SK-N-SH treated with all-trans-retinoic acid at 6 μM for 48 hours (cell line): Measurements from ENCODE around the gene THAP2.
A peak's percentile ranks its signal among the peaks of the same experiment; 100 is the strongest.

Experiments
- ATAC-seq: fragments of 200-7000 bp; cut with Tn5 transposase; 3 replicates; pipeline ENCODE4 v1.9.1; 2020; ENCODE audit warnings: mild to moderate bottlenecking, moderate library complexity
- BACH2 ChIP-seq: fragments of 250-450 bp; sonication (Bioruptor Pico); IDR thresholded peaks from 2 replicates; pipeline ENCODE4 v1.9.0; 2021; ENCODE audit warnings: mild to moderate bottlenecking, borderline replicate concordance
- CSDC2 ChIP-seq: fragments of 250-450 bp; sonication (Bioruptor Pico); IDR thresholded peaks from 2 replicates; pipeline ENCODE4 v1.5.0; 2020; ENCODE audit warnings: mild to moderate bottlenecking, moderate library complexity
- ESRRG ChIP-seq: fragments of 250-450 bp; sonication (Bioruptor Pico); IDR thresholded peaks from 2 replicates; pipeline ENCODE4 v1.6.1; 2021; ENCODE audit warnings: mild to moderate bottlenecking
- GLIS3 ChIP-seq: fragments of 250-450 bp; sonication (Bioruptor Pico); IDR thresholded peaks from 2 replicates; pipeline ENCODE4 v1.5.0; 2020; ENCODE audit warnings: mild to moderate bottlenecking, moderate library complexity
- ISL1 ChIP-seq: fragments of 250-450 bp; sonication (Bioruptor Pico); IDR thresholded peaks from 2 replicates; pipeline ENCODE4 v2.1.2; 2022; ENCODE audit warnings: mild to moderate bottlenecking, moderate library complexity
- OSR1 ChIP-seq: fragments of 250-450 bp; sonication (Bioruptor Pico); IDR thresholded peaks from 2 replicates; pipeline ENCODE4 v1.8.0; 2022; ENCODE audit warnings: moderate library complexity, mild to moderate bottlenecking, inconsistent platforms
- PPARA ChIP-seq: fragments of 250-450 bp; sonication (Bioruptor Pico); IDR thresholded peaks from 2 replicates; pipeline ENCODE4 v1.5.0; 2020; ENCODE audit warnings: mild to moderate bottlenecking, borderline replicate concordance
- RARB ChIP-seq: fragments of 250-450 bp; sonication (Bioruptor Pico); IDR thresholded peaks from 2 replicates; pipeline ENCODE4 v1.8.0; 2021; ENCODE audit warnings: mild to moderate bottlenecking, moderate library complexity
- SNAI2 ChIP-seq: fragments of 250-450 bp; sonication (Bioruptor Pico); IDR thresholded peaks from 2 replicates; pipeline ENCODE4 v1.5.0; 2020; ENCODE audit warnings: mild to moderate bottlenecking, moderate library complexity
- TOX ChIP-seq: fragments of 250-450 bp; sonication (Bioruptor Pico); IDR thresholded peaks from 2 replicates; pipeline ENCODE4 v1.8.0; 2021; ENCODE audit warnings: mild to moderate bottlenecking, moderate library complexity, borderline replicate concordance
- ZFP3 ChIP-seq: fragments of 250-450 bp; sonication (Bioruptor Pico); IDR thresholded peaks from 2 replicates; pipeline ENCODE4 v1.5.0; 2020; ENCODE audit warnings: mild to moderate bottlenecking, moderate library complexity
- ZFP30 ChIP-seq: fragments of 450-650 bp; formaldehyde crosslinking; IDR thresholded peaks from 2 replicates; pipeline ENCODE4 v1.5.0; 2022; ENCODE audit warnings: mild to moderate bottlenecking, moderate library complexity
- ZNF565 ChIP-seq: fragments of 450-650 bp; formaldehyde crosslinking; conservative IDR thresholded peaks from 2 replicates; pipeline ENCODE4 v1.5.0; 2020; ENCODE audit warnings: low read depth, mild to moderate bottlenecking, moderate library complexity
- ZNF70 ChIP-seq: fragments of 450-650 bp; formaldehyde crosslinking; IDR thresholded peaks from 2 replicates; pipeline ENCODE4 v1.5.0; 2020; ENCODE audit warnings: mild to moderate bottlenecking, moderate library complexity
- ZNF8 ChIP-seq: fragments of 450-650 bp; formaldehyde crosslinking; IDR thresholded peaks from 2 replicates; pipeline ENCODE4 v1.5.0; 2020; ENCODE audit warnings: mild to moderate bottlenecking, moderate library complexity
- TF ChIP-seq, protein P1 (sequence below): fragments of 250-450 bp; sonication (Bioruptor Pico); IDR thresholded peaks from 2 replicates; pipeline ENCODE4 v1.5.1; 2020; ENCODE audit warnings: low read depth, mild to moderate bottlenecking, moderate library complexity
- TF ChIP-seq, protein P2 (sequence below): fragments of 250-450 bp; sonication (Bioruptor Pico); IDR thresholded peaks from 2 replicates; pipeline ENCODE4 v1.5.1; 2021; ENCODE audit warnings: mild to moderate bottlenecking, moderate library complexity
- TF ChIP-seq, protein P3 (sequence below): fragments of 250-450 bp; sonication (Bioruptor Pico); IDR thresholded peaks from 2 replicates; pipeline ENCODE4 v1.5.0; 2020; ENCODE audit warnings: mild to moderate bottlenecking, moderate library complexity
- TF ChIP-seq, protein P4 (sequence below): fragments of 250-450 bp; sonication (Bioruptor Pico); IDR thresholded peaks from 2 replicates; pipeline ENCODE4 v1.8.0; 2020; ENCODE audit warnings: mild to moderate bottlenecking, moderate library complexity, borderline replicate concordance

THAP2 gene

DNA sequence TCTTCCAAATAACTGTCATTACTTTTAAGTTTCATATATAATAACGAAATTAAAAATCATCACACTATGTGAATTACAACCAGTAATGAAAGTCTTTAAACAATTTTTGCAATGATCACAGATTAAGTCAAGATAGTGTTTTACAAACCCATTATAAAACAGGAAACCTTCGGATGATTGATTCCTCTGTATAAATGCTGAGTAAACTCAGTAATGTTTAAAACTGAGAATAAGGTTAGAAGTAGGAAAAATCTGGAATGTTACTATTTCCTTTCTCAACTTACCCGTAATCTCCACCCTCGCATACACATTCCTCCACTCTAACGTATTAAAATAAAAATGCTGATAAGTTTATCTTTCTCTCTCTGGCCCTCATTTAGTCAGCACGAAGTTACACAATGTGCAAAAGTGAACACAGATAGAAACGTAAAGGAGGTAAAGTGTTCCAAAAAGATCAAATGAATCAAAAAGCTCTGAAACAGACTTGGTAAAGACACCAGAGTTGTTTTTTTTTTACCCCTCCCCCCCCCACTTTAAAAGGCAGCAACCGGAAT, 2.0 kb upstream of the THAP2 start (continued):
- no peak for TF ChIP-seq TOX (CRISPR knock-in tag)
- TF ChIP-seq ZFP3 (CRISPR knock-in tag), result no peak
- TF ChIP-seq, protein P1, sequence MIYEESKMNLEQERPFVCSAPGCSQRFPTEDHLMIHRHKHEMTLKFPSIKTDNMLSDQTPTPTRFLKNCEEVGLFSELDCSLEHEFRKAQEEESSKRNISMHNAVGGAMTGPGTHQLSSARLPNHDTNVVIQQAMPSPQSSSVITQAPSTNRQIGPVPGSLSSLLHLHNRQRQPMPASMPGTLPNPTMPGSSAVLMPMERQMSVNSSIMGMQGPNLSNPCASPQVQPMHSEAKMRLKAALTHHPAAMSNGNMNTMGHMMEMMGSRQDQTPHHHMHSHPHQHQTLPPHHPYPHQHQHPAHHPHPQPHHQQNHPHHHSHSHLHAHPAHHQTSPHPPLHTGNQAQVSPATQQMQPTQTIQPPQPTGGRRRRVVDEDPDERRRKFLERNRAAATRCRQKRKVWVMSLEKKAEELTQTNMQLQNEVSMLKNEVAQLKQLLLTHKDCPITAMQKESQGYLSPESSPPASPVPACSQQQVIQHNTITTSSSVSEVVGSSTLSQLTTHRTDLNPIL, result no peak
- TF ChIP-seq GLIS3 (CRISPR knock-in tag), result no peak
- TF ChIP-seq SNAI2 (CRISPR knock-in tag), result no peak
- no peak for TF ChIP-seq ZNF70 (CRISPR knock-in tag)

DNA sequence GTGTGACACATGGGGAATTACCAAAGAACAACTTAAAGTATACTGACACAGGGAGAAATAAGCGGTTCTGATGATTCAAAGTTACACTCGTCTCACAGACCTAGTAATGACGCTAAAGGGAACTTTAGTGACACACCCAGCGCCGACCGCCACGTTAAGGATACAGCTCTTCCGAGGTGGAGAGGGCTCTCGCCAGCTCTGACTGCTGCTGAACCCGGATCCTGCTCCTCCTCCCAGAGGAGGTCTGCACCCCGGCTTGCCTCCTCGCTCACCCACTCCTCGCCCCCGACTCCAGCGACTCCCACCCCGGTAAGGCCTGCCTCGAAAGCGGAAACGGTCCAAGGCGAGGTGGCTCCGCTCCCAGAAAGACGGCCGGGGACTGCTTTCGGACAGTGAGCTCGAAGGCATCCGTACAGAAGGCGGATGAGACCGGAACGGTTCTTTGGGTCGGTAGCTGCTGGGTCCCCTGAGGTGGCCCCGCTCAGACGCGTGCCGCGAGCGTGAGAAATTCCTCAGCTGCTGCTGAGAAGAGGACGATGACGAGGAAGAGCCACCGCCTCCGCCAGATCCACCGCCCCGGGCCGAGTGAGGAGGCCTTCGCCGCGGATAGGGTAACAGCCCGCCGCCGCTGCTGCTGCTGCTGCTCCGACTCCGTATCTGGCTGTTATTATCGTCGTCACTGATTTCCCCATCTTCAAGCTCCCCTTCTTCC, 1.1 kb upstream of the THAP2 start:
- peak; percentile 43 for ATAC-seq
- TF ChIP-seq, protein P2, sequence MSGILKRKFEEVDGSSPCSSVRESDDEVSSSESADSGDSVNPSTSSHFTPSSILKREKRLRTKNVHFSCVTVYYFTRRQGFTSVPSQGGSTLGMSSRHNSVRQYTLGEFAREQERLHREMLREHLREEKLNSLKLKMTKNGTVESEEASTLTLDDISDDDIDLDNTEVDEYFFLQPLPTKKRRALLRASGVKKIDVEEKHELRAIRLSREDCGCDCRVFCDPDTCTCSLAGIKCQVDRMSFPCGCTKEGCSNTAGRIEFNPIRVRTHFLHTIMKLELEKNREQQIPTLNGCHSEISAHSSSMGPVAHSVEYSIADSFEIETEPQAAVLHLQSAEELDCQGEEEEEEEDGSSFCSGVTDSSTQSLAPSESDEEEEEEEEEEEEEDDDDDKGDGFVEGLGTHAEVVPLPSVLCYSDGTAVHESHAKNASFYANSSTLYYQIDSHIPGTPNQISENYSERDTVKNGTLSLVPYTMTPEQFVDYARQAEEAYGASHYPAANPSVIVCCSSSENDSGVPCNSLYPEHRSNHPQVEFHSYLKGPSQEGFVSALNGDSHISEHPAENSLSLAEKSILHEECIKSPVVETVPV (CRISPR knock-in tag), result no peak
- TF ChIP-seq CSDC2 (CRISPR knock-in tag), result 0 out of 2 replicates have a peak, but pooled peaks have one; percentile 63

DNA sequence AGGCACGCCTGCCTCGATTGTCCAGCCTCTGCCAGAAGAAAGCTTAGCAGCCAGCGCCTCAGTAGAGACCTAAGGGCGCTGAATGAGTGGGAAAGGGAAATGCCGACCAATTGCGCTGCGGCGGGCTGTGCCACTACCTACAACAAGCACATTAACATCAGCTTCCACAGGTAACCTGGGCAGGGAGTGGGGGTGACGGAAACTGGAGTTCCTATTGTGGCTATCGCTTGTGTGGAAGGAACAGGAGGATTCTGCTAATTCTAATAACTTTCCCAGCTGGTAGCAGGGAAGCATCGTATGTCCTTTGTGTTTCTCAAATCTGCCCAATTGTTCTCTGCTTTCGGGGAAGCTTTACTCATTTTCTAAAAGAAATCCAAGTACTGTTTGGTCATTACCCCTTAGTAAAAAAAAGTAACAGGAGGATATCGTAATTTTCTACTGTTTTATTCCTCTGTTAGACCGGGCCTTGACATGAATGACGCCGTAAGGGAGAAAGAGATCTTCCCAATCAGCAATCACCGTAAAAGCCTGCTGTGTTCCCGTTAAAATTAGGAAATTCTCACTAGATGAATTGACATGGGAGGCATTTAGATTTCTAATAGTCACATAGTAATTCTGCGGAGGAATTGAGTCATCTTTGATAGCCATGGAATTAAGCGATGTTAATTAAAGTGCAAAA, 449 bp downstream of the THAP2 start:
- ATAC-seq, result no peak; the same call in 2 of the 3 replicates
- TF ChIP-seq BACH2, result no peak
- no peak for TF ChIP-seq RARB (CRISPR knock-in tag)
- no peak for TF ChIP-seq SNAI2 (CRISPR knock-in tag)
- no peak for TF ChIP-seq TOX (CRISPR knock-in tag)
- no peak for TF ChIP-seq GLIS3 (CRISPR knock-in tag)
- TF ChIP-seq CSDC2 (CRISPR knock-in tag), result no peak
- no peak for TF ChIP-seq ISL1
- TF ChIP-seq OSR1, result no peak
- TF ChIP-seq, protein P1, result no peak
- TF ChIP-seq, protein P3, sequence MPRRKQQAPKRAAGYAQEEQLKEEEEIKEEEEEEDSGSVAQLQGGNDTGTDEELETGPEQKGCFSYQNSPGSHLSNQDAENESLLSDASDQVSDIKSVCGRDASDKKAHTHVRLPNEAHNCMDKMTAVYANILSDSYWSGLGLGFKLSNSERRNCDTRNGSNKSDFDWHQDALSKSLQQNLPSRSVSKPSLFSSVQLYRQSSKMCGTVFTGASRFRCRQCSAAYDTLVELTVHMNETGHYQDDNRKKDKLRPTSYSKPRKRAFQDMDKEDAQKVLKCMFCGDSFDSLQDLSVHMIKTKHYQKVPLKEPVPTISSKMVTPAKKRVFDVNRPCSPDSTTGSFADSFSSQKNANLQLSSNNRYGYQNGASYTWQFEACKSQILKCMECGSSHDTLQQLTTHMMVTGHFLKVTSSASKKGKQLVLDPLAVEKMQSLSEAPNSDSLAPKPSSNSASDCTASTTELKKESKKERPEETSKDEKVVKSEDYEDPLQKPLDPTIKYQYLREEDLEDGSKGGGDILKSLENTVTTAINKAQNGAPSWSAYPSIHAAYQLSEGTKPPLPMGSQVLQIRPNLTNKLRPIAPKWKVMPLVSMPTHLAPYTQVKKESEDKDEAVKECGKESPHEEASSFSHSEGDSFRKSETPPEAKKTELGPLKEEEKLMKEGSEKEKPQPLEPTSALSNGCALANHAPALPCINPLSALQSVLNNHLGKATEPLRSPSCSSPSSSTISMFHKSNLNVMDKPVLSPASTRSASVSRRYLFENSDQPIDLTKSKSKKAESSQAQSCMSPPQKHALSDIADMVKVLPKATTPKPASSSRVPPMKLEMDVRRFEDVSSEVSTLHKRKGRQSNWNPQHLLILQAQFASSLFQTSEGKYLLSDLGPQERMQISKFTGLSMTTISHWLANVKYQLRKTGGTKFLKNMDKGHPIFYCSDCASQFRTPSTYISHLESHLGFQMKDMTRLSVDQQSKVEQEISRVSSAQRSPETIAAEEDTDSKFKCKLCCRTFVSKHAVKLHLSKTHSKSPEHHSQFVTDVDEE (CRISPR knock-in tag), result no peak
- no peak for TF ChIP-seq ZFP30 (CRISPR knock-in tag)
- TF ChIP-seq, protein P2 (CRISPR knock-in tag), result no peak
- no peak for TF ChIP-seq ZNF565 (CRISPR knock-in tag)

DNA sequence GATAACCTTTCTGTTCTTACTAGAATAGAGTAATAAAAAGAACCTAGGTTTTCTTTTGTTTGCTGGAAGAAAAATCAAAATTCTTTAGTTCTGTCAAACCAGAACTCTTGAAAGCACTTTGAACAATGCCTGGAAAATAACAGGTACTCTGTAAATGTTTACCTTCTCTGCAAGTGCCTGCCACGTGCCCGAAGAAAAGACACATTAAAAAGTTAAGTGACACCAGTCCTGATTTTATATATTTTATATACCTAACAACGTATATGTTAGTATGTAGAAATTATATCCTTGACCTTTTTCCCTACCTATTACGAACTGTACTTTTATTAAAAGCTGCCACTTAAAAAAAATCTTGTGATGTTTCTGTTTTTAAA, 976 bp downstream of the THAP2 start:
- no peak for ATAC-seq
- TF ChIP-seq ZNF8 (CRISPR knock-in tag) (no peak), CSDC2 (CRISPR knock-in tag) (no peak), BACH2 (no peak), RARB (CRISPR knock-in tag) (no peak), SNAI2 (CRISPR knock-in tag) (no peak), ZNF70 (CRISPR knock-in tag) (no peak), TOX (CRISPR knock-in tag) (no peak), ZFP30 (CRISPR knock-in tag) (no peak), PPARA (CRISPR knock-in tag) (no peak), ESRRG (CRISPR knock-in tag) (no peak), ISL1 (no peak)
- TF ChIP-seq, protein P4, sequence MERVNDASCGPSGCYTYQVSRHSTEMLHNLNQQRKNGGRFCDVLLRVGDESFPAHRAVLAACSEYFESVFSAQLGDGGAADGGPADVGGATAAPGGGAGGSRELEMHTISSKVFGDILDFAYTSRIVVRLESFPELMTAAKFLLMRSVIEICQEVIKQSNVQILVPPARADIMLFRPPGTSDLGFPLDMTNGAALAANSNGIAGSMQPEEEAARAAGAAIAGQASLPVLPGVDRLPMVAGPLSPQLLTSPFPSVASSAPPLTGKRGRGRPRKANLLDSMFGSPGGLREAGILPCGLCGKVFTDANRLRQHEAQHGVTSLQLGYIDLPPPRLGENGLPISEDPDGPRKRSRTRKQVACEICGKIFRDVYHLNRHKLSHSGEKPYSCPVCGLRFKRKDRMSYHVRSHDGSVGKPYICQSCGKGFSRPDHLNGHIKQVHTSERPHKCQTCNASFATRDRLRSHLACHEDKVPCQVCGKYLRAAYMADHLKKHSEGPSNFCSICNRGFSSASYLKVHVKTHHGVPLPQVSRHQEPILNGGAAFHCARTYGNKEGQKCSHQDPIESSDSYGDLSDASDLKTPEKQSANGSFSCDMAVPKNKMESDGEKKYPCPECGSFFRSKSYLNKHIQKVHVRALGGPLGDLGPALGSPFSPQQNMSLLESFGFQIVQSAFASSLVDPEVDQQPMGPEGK (CRISPR knock-in tag), result no peak
- TF ChIP-seq, protein P3 (CRISPR knock-in tag), result no peak
